IPS-NIHi7 (cell line): Measurements from ENCODE around the gene KLK3.
A peak's percentile ranks its signal among the peaks of the same experiment; 100 is the strongest.
"Not testable (repeated sequence)": the region's sequence is repeated elsewhere in the genome, so short reads cannot be mapped to it uniquely, and the experiment has no call there.

Experiments used
- DNase-seq: peaks from one replicate; pipeline ENCODE4 v3.0.0; 2012; ENCODE audit warnings: mixed read lengths; ENCODE audit errors: extremely low spot score

Gene KLK3

GRCh38 chr19:50861496-50862286 lies 7.0 kb downstream of the KLK3 start:
- no peak for DNase-seq

GRCh38 chr19:50869479-50869878 lies 14.8 kb downstream of the KLK3 start:
- DNase-seq: no peak

- DNase-seq: peak; percentile 39
These were observed 15.8 kb downstream of the KLK3 start for GRCh38 chr19:50870417-50871089.

- DNase-seq: no peak
These were observed 18.3 kb downstream of the KLK3 start, which contains the start of gene KLK2 for GRCh38 chr19:50873056-50873455. Gene KLK2 (plus strand): TSS chr19:50873439. CDS start chr19:50873474, 35 bp downstream.

- no peak for DNase-seq
These were observed 19.5 kb downstream of the KLK3 start for GRCh38 chr19:50874211-50874610.

- no peak for DNase-seq
These were observed 21.2 kb downstream of the KLK3 start for GRCh38 chr19:50875795-50876422.

- DNase-seq: no peak
These were observed 21.7 kb downstream of the KLK3 start for GRCh38 chr19:50876456-50876855.

- peak; percentile 21 for DNase-seq
These were observed 22.6 kb downstream of the KLK3 start for GRCh38 chr19:50877338-50877737.

GRCh38 chr19:50878851-50879250 lies 24.1 kb downstream of the KLK3 start:
- no peak for DNase-seq

- DNase-seq: no peak
These were observed 25.5 kb downstream of the KLK3 start for GRCh38 chr19:50880241-50880640.

GRCh38 chr19:50882188-50882587 lies 27.5 kb downstream of the KLK3 start:
- DNase-seq: no peak

GRCh38 chr19:50889638-50890037 lies 34.9 kb downstream of the KLK3 start:
- DNase-seq: no peak

GRCh38 chr19:50890422-50891252 lies 35.9 kb downstream of the KLK3 start:
- DNase-seq: no peak

- DNase-seq: no peak
These were observed 36.5 kb downstream of the KLK3 start for GRCh38 chr19:50891253-50891625.

- DNase-seq: peak; percentile 50
These were observed 38.5 kb downstream of the KLK3 start for GRCh38 chr19:50893047-50893736.

GRCh38 chr19:50894478-50895356 lies 40.0 kb downstream of the KLK3 start:
- no peak for DNase-seq

- DNase-seq: not testable (repeated sequence)
These were observed 41.4 kb downstream of the KLK3 start for GRCh38 chr19:50896089-50896590.

GRCh38 chr19:50896591-50897190 lies 42.0 kb downstream of the KLK3 start:
- DNase-seq: no peak

GRCh38 chr19:50897191-50897607 lies 42.5 kb downstream of the KLK3 start:
- DNase-seq: no peak

GRCh38 chr19:50897612-50898011 lies 42.9 kb downstream of the KLK3 start:
- DNase-seq: no peak
